Hepatocyte (in vitro differentiated cells): ENCODE measurements around the gene PTPRM. TPM values are rescaled to one million over a fixed set of nuclear protein-coding genes. Genes with fewer than 3 reads are reported as not detected.
A peak's percentile ranks its signal among the peaks of the same experiment; 100 is the strongest.

Experiments
- DNase-seq: peaks from one replicate; pipeline ENCODE4 v3.0.0-alpha.2; 2016; ENCODE audit warnings: low spot score
- H2AFZ ChIP-seq: fragments of 200-600 bp; sonication (generic); 2 replicates; pipeline ENCODE4 v1.6.0; 2016; ENCODE audit warnings: antibody characterized with exemption, mild to moderate bottlenecking
- H3K27ac ChIP-seq: fragments of 200-600 bp; sonication (generic); 2 replicates; pipeline ENCODE4 v1.5.1; 2016; ENCODE audit warnings: mild to moderate bottlenecking
- H3K27me3 ChIP-seq: fragments of 200-600 bp; sonication (generic); 2 replicates; pipeline ENCODE4 v1.6.1; 2016
- H3K36me3 ChIP-seq: fragments of 200-600 bp; sonication (generic); replicated peaks from 2 replicates; pipeline ENCODE4 v1.5.1; 2016; ENCODE audit warnings: low read depth; ENCODE audit not compliant: insufficient read depth
- H3K4me1 ChIP-seq: fragments of 200-600 bp; sonication (generic); 2 replicates; pipeline ENCODE4 v1.5.1; 2016; ENCODE audit warnings: mild to moderate bottlenecking, moderate library complexity; ENCODE audit not compliant: insufficient read depth
- H3K4me2 ChIP-seq: fragments of 200-600 bp; sonication (generic); 2 replicates; pipeline ENCODE4 v1.6.0; 2016
- H3K4me3 ChIP-seq: fragments of 200-600 bp; sonication (generic); 2 replicates; pipeline ENCODE4 v1.5.1; 2016; ENCODE audit warnings: mild to moderate bottlenecking
- H3K79me2 ChIP-seq: fragments of 200-600 bp; sonication (generic); 2 replicates; pipeline ENCODE4 v1.6.0; 2017; ENCODE audit warnings: mild to moderate bottlenecking
- H3K9me2 ChIP-seq: fragments of 200-600 bp; sonication (generic); replicated peaks from 2 replicates; pipeline ENCODE4 v1.6.0; 2017; ENCODE audit warnings: mild to moderate bottlenecking; ENCODE audit not compliant: insufficient read depth
- H3K9me3 ChIP-seq: fragments of 200-600 bp; sonication (generic); 2 replicates; pipeline ENCODE4 v1.5.1; 2016; ENCODE audit warnings: low read depth, mild to moderate bottlenecking
- H4K20me1 ChIP-seq: fragments of 200-600 bp; sonication (generic); 2 replicates; pipeline ENCODE4 v1.6.0; 2016; ENCODE audit warnings: mild to moderate bottlenecking; ENCODE audit not compliant: insufficient read depth, poor library complexity, severe bottlenecking
- CTCF ChIP-seq: fragments of 200-600 bp; sonication (generic); IDR thresholded peaks from 2 replicates; pipeline ENCODE4 v1.5.1; 2016; ENCODE audit warnings: antibody characterized with exemption, mild to moderate bottlenecking; ENCODE audit not compliant: poor library complexity
- EZH2 ChIP-seq: fragments of 200-600 bp; sonication (generic); IDR thresholded peaks from 2 replicates; pipeline ENCODE4 v1.6.1; 2016; ENCODE audit warnings: antibody characterized with exemption, mild to moderate bottlenecking, borderline replicate concordance
- EZH2phosphoT487 ChIP-seq: fragments of 200-600 bp; sonication (generic); IDR thresholded peaks from one replicate; pipeline ENCODE4 v1.6.1; 2018; ENCODE audit warnings: antibody characterized with exemption, mild to moderate bottlenecking, low read depth, moderate library complexity; ENCODE audit not compliant: unreplicated experiment, severe bottlenecking
- WGBS: methylation state at CpG from one replicate; pipeline ENCODE4 v1.1.6; 2016; ENCODE audit warnings: low lambda C conversion rate; ENCODE audit errors: missing lambda C conversion rate; 5-methylcytosine and 5-hydroxymethylcytosine counted together
- polyA plus RNA-seq: library from polyadenylated mRNA; unstranded; fragments of >200 nt; fragmentation: Nextera tagmentation; extraction: Ambion mirVana; gene quantifications from 2 replicates; pipeline ENCODE4 v1.2.1, GENCODE V29; 2016
- total RNA-seq: library from RNA; depleted of rRNA; stranded (reverse); fragments of >200 nt; gene quantifications from 2 replicates; pipeline ENCODE4 v1.2.3, GENCODE V29; 2014

PTPRM gene
- total and polyA plus RNA-seq, 2 experiments from 2014 or later: 26.1 to 47.4 TPM

GRCh38 chr18:8114480-8114879 is 547.4 kb downstream of the PTPRM start:
- Histone ChIP-seq H3K79me2 (no peaks in the 10 kb centered on the region), H3K4me2 (peak overlapping the region; percentile 4), H3K27ac (no peak overlapping the region), H3K36me3 (no peaks in the 10 kb centered on the region), H4K20me1 (no peaks in the 10 kb centered on the region), H3K9me3 (no peaks in the 10 kb centered on the region), H3K9me2 (no peaks in the 10 kb centered on the region), H3K4me3 (no peak overlapping the region), H2AFZ (no peak overlapping the region), H3K4me1 (no peaks in the 10 kb centered on the region), H3K27me3 (no peaks in the 10 kb centered on the region)
- DNase-seq: no peak
- WGBS: 65% methylated on average over 2 of the region's 2 CpGs
- TF ChIP-seq EZH2: no peak
- TF ChIP-seq EZH2phosphoT487: no peak
- no peak for TF ChIP-seq CTCF

DNA sequence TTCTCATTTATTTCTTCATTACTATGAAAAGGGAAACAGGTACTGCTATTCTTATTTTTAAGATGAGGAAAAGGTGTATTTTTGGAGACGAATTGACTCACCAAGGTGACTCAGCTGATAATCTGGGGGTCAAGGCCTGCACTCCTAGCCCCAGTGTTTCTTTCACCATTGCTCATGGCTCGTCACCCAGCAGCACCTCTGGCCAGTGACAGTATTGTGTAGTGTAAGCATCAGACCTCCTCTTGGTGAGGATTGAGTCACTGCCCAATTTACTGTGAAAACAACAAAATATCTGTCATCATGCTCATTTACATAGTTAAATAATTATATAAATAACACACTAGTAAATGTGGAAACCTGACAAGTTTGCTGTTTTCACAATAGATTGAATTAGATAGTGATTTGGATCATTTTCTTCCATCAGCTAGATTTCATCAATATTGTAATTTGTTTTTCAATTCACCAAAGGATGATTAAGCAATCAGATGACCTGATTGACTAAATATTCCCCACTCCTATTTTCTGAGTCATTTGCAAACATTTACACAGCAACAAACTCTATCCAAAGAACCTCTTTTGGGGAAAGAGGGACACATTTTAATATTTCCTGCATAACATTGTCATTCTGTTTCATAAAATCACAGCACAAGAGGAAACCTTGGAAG is 549.4 kb downstream of the PTPRM start:
- Histone ChIP-seq H3K9me2 (no peaks in the 10 kb centered on the region), H3K4me2 (no peak overlapping the region), H2AFZ (no peak overlapping the region), H4K20me1 (no peaks in the 10 kb centered on the region), H3K4me1 (no peaks in the 10 kb centered on the region), H3K27ac (no peak overlapping the region), H3K79me2 (no peaks in the 10 kb centered on the region), H3K4me3 (no peak overlapping the region), H3K36me3 (no peaks in the 10 kb centered on the region), H3K9me3 (no peaks in the 10 kb centered on the region), H3K27me3 (no peaks in the 10 kb centered on the region)
- no peak for TF ChIP-seq EZH2
- TF ChIP-seq EZH2phosphoT487: no peak
- TF ChIP-seq CTCF: no peak
- WGBS: 83% methylated on average over 2 of the region's 2 CpGs
- no peak for DNase-seq

DNA sequence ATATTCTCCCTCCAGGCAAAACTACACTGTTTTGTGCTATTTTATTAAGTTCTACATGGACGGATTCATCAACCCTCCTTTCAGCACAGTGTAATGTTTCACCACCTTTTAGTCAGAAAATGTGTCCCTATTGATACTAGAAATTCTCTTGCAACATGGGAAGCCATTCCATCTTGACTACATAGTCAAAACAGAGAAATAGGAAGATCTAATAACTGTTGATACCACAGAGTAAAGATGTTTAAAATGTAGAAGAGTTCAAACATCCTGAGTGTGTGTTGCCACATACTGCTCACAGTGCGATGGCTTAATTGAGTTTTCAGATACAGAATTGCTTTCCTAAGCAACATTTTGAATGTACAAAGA is 549.9 kb downstream of the PTPRM start:
- Histone ChIP-seq H3K4me2 (no peak overlapping the region), H4K20me1 (no peaks in the 10 kb centered on the region), H3K4me3 (no peak overlapping the region), H3K9me3 (no peaks in the 10 kb centered on the region), H3K27me3 (no peaks in the 10 kb centered on the region), H3K79me2 (no peaks in the 10 kb centered on the region), H3K9me2 (no peaks in the 10 kb centered on the region), H3K4me1 (no peaks in the 10 kb centered on the region), H3K36me3 (no peaks in the 10 kb centered on the region), H2AFZ (no peak overlapping the region), H3K27ac (no peak overlapping the region)
- 83% methylated on average over 2 of the region's 2 CpGs for WGBS
- DNase-seq: no peak
- no peak for TF ChIP-seq EZH2
- TF ChIP-seq CTCF: no peak

DNA sequence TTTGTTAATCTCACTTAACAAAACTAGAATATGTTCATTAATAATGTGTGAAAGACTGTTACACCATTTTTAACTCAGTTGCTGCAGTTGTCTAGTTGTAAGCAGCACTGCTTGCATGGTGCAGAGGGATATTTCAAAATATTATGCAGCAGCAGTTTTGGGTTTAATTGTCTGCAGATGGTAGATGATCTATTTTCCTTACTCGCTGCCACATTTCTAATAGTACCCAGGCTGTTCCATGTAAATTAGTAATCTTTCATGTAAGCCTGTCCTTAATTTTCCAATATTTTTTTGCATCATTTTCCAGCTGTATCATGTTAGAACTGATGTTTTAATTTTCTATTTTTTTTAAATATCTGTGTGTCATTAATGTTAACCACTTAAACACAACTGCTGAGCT is 554.0 kb downstream of the PTPRM start:
- Histone ChIP-seq H3K9me3 (no peaks in the 10 kb centered on the region), H3K27ac (no peak overlapping the region), H3K36me3 (no peaks in the 10 kb centered on the region), H3K79me2 (no peaks in the 10 kb centered on the region), H3K4me3 (no peak overlapping the region), H2AFZ (no peak overlapping the region), H3K4me2 (no peak overlapping the region), H3K27me3 (no peaks in the 10 kb centered on the region), H3K9me2 (no peaks in the 10 kb centered on the region), H3K4me1 (no peaks in the 10 kb centered on the region), H4K20me1 (no peaks in the 10 kb centered on the region)
- TF ChIP-seq CTCF: no peak
- TF ChIP-seq EZH2phosphoT487: no peak
- TF ChIP-seq EZH2: no peak
- WGBS: 93% methylated on average over 1 of the region's 1 CpG
- no peak for DNase-seq
